ENCODE measurements around the gene IKZF3.

The IKZF3 gene

DNA sequence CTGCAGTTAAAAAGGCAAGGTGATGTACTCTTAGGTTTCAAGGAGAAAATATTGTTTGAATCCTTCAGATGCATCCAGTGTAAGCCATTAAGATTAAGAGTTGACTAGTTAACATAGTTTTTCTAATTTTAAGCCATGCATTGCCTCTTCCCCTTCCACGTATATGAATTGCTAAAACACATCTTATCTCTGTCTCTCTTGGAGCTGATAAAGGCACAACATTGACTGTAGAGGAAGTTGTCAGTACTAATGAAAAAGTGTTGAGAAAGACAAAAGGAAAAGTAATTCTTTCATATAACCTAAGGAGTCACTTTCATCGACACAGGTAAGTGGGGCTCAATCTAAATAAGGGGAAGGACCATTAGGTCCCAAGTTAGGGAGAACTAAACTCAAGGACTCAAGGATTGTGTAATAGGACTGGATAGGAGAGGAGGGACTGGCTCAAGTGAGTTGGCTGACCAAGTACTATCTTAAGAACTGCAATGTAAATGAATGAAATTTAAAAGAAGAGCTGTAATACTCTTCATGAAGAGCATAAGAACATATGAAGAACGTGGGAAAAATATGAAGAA is 70.7 kb downstream of the IKZF3 start:
- no peak for DNase-seq (ENCODE audit: extremely low read depth, low read depth)
- no peak overlapping the region for H3K4me3 ChIP-seq (replicated peaks; ENCODE audit: low read depth, low read length)
- TF ChIP-seq, protein P1, sequence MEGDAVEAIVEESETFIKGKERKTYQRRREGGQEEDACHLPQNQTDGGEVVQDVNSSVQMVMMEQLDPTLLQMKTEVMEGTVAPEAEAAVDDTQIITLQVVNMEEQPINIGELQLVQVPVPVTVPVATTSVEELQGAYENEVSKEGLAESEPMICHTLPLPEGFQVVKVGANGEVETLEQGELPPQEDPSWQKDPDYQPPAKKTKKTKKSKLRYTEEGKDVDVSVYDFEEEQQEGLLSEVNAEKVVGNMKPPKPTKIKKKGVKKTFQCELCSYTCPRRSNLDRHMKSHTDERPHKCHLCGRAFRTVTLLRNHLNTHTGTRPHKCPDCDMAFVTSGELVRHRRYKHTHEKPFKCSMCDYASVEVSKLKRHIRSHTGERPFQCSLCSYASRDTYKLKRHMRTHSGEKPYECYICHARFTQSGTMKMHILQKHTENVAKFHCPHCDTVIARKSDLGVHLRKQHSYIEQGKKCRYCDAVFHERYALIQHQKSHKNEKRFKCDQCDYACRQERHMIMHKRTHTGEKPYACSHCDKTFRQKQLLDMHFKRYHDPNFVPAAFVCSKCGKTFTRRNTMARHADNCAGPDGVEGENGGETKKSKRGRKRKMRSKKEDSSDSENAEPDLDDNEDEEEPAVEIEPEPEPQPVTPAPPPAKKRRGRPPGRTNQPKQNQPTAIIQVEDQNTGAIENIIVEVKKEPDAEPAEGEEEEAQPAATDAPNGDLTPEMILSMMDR (IDR thresholded peaks at IDR 0.05; ENCODE audit: low read depth, low read length, missing control alignments), result no peak

DNA sequence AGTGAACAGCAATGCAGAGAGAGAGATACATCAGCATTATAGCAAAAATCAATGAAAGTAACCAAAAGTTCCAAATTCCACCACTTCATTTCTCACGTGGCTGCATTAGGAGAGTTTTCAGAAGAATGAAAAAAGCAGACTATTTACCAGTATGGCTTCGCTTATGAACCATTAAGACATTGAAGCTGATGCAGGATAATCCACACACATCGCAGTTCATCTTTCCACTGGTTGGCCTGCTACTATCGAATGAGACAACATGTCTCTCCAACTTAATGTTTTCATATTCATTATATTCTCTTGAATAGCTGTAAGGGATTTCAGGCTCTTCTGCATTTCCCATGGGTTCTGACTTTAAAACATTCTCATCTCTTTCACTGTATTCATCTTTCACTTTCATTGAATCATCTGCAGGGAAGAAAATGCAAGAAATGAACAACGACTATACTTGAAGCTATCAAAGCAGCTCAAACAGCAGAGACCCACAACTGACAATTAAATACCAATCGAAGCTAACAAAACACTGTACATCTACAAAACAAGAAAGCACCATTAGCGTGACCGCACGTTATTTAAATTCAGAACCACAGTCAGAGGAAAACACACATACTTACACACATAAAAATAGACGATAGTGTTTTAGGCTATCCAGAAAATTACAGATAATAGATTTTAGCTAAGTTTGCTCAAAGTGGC is 71.4 kb downstream of the IKZF3 start:
- no peak overlapping the region for H3K4me3 ChIP-seq (replicated peaks; ENCODE audit: low read depth, low read length)
- TF ChIP-seq, protein P1 (IDR thresholded peaks at IDR 0.05; ENCODE audit: low read depth, low read length, missing control alignments), result no peak

DNA sequence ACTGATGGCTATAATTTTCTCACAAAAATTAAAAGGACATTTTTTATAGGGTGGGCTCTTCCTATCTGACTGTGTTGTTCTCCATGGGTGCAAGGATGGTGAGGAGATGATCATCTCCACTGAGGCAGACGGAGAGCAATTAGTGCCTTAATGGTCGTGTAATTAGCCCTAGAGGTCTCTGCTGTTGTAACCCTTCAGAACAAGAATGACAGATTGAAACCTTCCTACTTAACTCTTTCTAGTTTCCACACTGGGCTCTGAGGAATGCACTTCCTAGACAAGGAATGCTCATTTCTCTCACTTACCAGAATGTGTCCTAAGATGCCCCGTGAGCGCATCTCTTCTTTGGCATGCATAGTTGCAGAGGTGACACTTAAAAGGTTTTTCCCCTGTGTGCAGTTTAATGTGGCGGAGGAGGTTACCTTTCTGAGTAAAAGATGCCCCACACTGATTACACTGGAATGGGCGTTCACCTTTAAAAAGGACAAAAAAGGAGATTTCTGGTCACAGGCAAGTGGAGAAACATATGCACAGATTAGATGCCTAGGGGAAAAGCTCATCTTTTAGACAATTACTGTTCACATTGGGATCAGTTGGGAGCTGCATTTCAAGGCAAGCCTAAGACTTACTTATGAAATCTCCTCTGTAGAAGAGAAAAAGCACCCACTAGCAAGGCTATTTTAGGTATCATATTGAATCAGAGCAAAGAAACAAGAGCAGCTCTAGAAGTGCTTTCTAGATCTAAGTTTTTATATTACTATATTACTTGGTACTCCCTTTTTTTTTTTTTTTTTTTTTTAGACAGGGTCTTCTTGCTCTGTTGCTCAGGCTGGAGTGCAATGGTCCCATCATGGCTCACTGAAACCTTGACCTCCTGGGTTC is 72.8 kb downstream of the IKZF3 start:
- TF ChIP-seq, protein P1 (IDR thresholded peaks at IDR 0.05; ENCODE audit: low read depth, low read length, missing control alignments), result no peak
- DNase-seq (ENCODE audit: extremely low read depth, low read depth), result no peak
- no peak overlapping the region for H3K4me3 ChIP-seq (replicated peaks; ENCODE audit: low read depth, low read length)

More for the DNA sequence above, 71.4 kb downstream of the IKZF3 start:
- DNase-seq (ENCODE audit: extremely low read depth, low read depth), result no peak

DNA sequence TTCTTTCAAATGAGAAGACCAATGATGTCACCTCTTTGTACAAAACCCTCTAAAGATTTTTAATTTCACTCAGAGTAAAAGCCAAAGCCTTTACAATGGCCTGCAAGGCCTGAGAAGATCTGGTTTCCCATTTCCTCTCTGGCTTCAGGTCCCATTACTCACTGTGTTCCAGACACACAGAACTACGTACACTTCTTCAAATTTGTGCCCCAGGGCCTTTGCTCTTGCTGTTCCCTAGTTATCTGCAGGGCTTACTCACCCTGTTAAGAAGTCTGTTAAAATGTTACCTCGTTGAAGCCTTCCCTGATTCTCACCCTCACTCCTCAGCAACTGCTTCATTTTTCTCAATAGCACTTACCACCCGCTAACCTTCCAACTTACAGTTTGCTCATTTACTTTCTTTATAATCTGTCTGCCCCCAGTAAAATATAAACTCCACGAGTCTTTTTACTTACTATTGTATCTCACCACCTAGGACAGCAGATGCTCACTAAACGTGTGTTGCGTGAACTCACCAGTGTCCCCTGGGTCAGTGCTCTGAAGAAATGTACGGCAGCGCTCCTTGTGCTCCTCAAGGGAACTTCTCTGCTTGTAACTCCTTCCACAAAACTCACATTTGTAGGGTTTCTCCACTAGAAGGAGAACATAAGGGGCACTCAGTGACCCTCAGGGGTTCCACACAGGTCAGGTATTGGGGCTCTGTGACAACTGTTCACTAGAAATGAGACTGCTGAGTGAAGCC is 76.2 kb downstream of the IKZF3 start:
- TF ChIP-seq, protein P1 (IDR thresholded peaks at IDR 0.05; ENCODE audit: low read depth, low read length, missing control alignments), result no peak
- H3K4me3 ChIP-seq (replicated peaks; ENCODE audit: low read depth, low read length), result no peak overlapping the region
- DNase-seq (ENCODE audit: extremely low read depth, low read depth), result no peak

DNA sequence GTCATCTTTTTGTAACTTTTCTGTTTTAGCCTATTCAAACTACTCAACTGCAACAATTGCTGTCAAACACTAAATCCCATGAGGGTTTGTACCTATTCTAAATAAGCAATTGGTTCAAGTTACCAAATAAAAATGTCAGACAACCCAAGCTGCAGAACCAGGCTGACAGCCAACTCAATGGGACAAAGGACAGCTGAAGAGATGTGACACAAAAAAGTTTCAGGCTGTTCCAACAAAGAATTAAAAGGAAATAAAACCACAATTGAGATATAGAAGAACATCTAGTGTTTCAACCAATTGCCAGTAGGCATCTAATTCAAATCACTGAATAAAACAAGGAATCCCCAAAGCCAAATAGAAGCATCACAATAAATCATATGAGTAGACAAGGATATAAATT is 77.1 kb downstream of the IKZF3 start:
- no peak for DNase-seq (ENCODE audit: extremely low read depth, low read depth)
- TF ChIP-seq, protein P1 (IDR thresholded peaks at IDR 0.05; ENCODE audit: low read depth, low read length, missing control alignments), result no peak
- H3K4me3 ChIP-seq (replicated peaks; ENCODE audit: low read depth, low read length), result no peak overlapping the region

DNA sequence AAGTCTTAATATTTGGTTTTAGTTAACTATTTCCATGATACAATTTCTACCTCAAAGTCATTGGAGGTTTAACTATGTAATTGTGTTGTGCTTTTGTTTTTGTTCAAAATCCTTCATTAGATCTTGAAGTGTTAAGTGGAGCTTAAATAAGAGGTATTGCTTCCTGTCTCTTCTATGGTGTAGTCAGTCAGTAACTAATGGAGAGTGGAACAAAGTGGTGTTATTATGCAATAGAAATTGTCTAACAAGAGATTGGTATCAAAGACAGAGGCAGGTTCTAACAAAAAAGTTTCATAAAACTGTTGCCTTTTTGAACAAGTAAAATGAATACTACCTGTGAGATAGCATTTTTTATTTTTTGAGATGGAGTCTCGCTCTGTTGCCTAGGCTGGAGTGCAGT is 81.1 kb downstream of the IKZF3 start:
- no peak for DNase-seq (ENCODE audit: extremely low read depth, low read depth)
- TF ChIP-seq, protein P1 (IDR thresholded peaks at IDR 0.05; ENCODE audit: low read depth, low read length, missing control alignments), result no peak
- H3K4me3 ChIP-seq (replicated peaks; ENCODE audit: low read depth, low read length), result no peak overlapping the region

Data from HFF-Myc (cell line).